Measurements from ENCODE around the gene GSK3B. TPM values are rescaled to one million over a fixed set of nuclear protein-coding genes. Genes with fewer than 3 reads are reported as not detected.
"Not testable (repeated sequence)": the region's sequence is repeated elsewhere in the genome, so short reads cannot be mapped to it uniquely, and the experiment has no call there.

GSK3B gene
- total RNA-seq, 1 donor from 2014 or later: 60.8 TPM

- no peaks in the 10 kb centered on the region for H3K36me3 ChIP-seq (ENCODE audit: control insufficient read depth, insufficient read depth, low read length)
- no peaks in the 10 kb centered on the region for H3K27me3 ChIP-seq (ENCODE audit: control insufficient read depth, insufficient read depth, low read length)
- DNase-seq (ENCODE audit: low read depth) (peak; percentile 22), FAIRE-seq (no peak)
- TF ChIP-seq CTCF (IDR thresholded peaks at IDR 0.05; ENCODE audit: insufficient read depth, low read length, severe bottlenecking): no peak
- no peak overlapping the region for H3K4me3 ChIP-seq (ENCODE audit: low read depth, low read length)
These were observed 72.7 kb downstream of the GSK3B start for GRCh38 chr3:120021523-120021922.

- FAIRE-seq: no peak
- H3K4me3 ChIP-seq (ENCODE audit: low read depth, low read length): no peak overlapping the region
- H3K27me3 ChIP-seq (ENCODE audit: control insufficient read depth, insufficient read depth, low read length): no peaks in the 10 kb centered on the region
- H3K36me3 ChIP-seq (ENCODE audit: control insufficient read depth, insufficient read depth, low read length): no peaks in the 10 kb centered on the region
- TF ChIP-seq CTCF (IDR thresholded peaks at IDR 0.05; ENCODE audit: insufficient read depth, low read length, severe bottlenecking): no peak
- no peak for DNase-seq (ENCODE audit: low read depth)
These were observed 75.9 kb downstream of the GSK3B start for GRCh38 chr3:120018299-120018698.

GRCh38 chr3:120017692-120018091 lies 76.6 kb downstream of the GSK3B start:
- no peak for FAIRE-seq
- H3K4me3 ChIP-seq (ENCODE audit: low read depth, low read length): no peak overlapping the region
- no peaks in the 10 kb centered on the region for H3K36me3 ChIP-seq (ENCODE audit: control insufficient read depth, insufficient read depth, low read length)
- no peak for TF ChIP-seq CTCF (IDR thresholded peaks at IDR 0.05; ENCODE audit: insufficient read depth, low read length, severe bottlenecking)
- no peak for DNase-seq (ENCODE audit: low read depth)
- no peaks in the 10 kb centered on the region for H3K27me3 ChIP-seq (ENCODE audit: control insufficient read depth, insufficient read depth, low read length)

GRCh38 chr3:120013481-120013880 lies 80.8 kb downstream of the GSK3B start:
- no peak for FAIRE-seq
- no peaks in the 10 kb centered on the region for H3K27me3 ChIP-seq (ENCODE audit: control insufficient read depth, insufficient read depth, low read length)

GRCh38 chr3:120005741-120006140 lies 88.5 kb downstream of the GSK3B start:
- DNase-seq (ENCODE audit: low read depth); H3K36me3 ChIP-seq (ENCODE audit: control insufficient read depth, insufficient read depth, low read length); FAIRE-seq; H3K4me3 ChIP-seq (ENCODE audit: low read depth, low read length); H3K27me3 ChIP-seq (ENCODE audit: control insufficient read depth, insufficient read depth, low read length): not testable (repeated sequence)

More at GRCh38 chr3:120013481-120013880, 80.8 kb downstream of the GSK3B start:
- H3K36me3 ChIP-seq (ENCODE audit: control insufficient read depth, insufficient read depth, low read length): no peaks in the 10 kb centered on the region
- no peak for TF ChIP-seq CTCF (IDR thresholded peaks at IDR 0.05; ENCODE audit: insufficient read depth, low read length, severe bottlenecking)
- no peak for DNase-seq (ENCODE audit: low read depth)
- H3K4me3 ChIP-seq (ENCODE audit: low read depth, low read length): no peak overlapping the region

GRCh38 chr3:120004008-120004498 lies 90.2 kb downstream of the GSK3B start:
- not testable (repeated sequence) for H3K36me3 ChIP-seq (ENCODE audit: control insufficient read depth, insufficient read depth, low read length); H3K4me3 ChIP-seq (ENCODE audit: low read depth, low read length); FAIRE-seq; H3K27me3 ChIP-seq (ENCODE audit: control insufficient read depth, insufficient read depth, low read length)
- peak; percentile 39 for DNase-seq (ENCODE audit: low read depth)

- DNase-seq (ENCODE audit: low read depth): no peak
- FAIRE-seq: no peak
- H3K36me3 ChIP-seq (ENCODE audit: control insufficient read depth, insufficient read depth, low read length): peaks cover 3% of the 10 kb centered on the region
- H3K4me3 ChIP-seq (ENCODE audit: low read depth, low read length): no peak overlapping the region
- no peak for TF ChIP-seq CTCF (IDR thresholded peaks at IDR 0.05; ENCODE audit: insufficient read depth, low read length, severe bottlenecking)
- no peaks in the 10 kb centered on the region for H3K27me3 ChIP-seq (ENCODE audit: control insufficient read depth, insufficient read depth, low read length)
These were observed 96.1 kb downstream of the GSK3B start for GRCh38 chr3:119998166-119998565.

Measured in bronchial epithelial cell (primary cell).